ENCODE measurements around the gene NRDC.
"Not testable (repeated sequence)": the region's sequence is repeated elsewhere in the genome, so short reads cannot be mapped to it uniquely, and the experiment has no call there.

The NRDC gene

GRCh38 chr1:51906306-51907078 is 28.0 kb upstream of the NRDC start:
- CTCF ChIA-PET: interaction anchor here (1.5 kb wide), 1 partner anchor 10 kb away, joined by 4 read pairs; no protein-coding TSS in a partner anchor
- peaks cover 2% of the 10 kb centered on the region for H3K4me1 Mint-ChIP-seq
- H3K4me3 Mint-ChIP-seq: no peak overlapping the region
- H3K9me3 Mint-ChIP-seq: peaks cover 15% of the 10 kb centered on the region
- peaks cover 5% of the 10 kb centered on the region for H3K36me3 Mint-ChIP-seq
- peak overlapping the region; percentile 89 for H3K27ac Mint-ChIP-seq
- peaks cover 34% of the 10 kb centered on the region for H3K27me3 Mint-ChIP-seq
- DNase-seq: no peak

DNA sequence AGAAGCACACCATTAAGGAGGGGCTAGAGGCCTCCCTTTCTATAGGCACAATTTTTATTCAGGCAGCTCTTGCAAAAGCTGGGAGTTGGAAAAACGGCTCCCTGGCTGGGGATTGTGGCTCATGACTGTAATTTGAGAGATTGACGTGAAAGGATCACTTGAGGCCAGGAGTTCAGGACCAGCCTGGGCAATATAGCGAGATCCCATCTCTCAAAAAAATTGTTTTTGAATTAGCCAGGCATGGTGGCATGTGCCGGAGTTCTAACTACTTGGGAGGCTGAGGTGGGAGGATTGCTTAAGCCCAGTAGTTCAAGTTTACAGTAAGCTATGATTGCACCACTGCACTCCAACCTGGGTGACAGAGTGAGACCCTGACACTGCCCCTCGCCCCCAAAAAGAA is 23.9 kb upstream of the NRDC start:
- Mint-ChIP-seq H3K9me3 (peaks cover 15% of the 10 kb centered on the region), H3K36me3 (peaks cover 5% of the 10 kb centered on the region), H3K4me1 (peaks cover 2% of the 10 kb centered on the region), H3K27ac (no peak overlapping the region), H3K27me3 (peaks cover 24% of the 10 kb centered on the region), H3K4me3 (no peak overlapping the region)
- DNase-seq: no peak
- CTCF ChIA-PET: no interaction called here

DNA sequence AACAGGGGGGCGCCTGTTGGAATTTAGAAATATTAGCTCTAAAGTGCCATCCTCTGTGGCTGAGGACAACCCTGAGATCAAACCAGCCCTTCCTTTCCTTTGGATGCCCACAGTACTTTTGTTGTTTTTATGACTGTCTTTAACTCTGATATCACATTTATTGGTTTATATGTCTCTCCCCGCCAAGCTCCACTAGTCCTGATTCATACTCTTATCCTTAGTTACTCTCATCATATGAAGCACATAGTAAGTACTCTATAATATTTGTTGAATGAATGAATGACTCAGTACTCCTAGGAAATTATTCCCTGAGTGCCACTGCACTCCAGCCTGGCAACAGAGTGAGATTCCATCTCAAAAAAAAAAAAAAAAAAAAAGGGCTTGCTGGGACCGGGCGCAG is 22.6 kb upstream of the NRDC start:
- no peak for DNase-seq
- H3K36me3 Mint-ChIP-seq: no peaks in the 10 kb centered on the region
- no peak overlapping the region for H3K4me3 Mint-ChIP-seq
- H3K27me3 Mint-ChIP-seq: peaks cover 33% of the 10 kb centered on the region
- H3K9me3 Mint-ChIP-seq: peaks cover 5% of the 10 kb centered on the region
- CTCF ChIA-PET: no interaction called here
- peaks cover 4% of the 10 kb centered on the region for H3K4me1 Mint-ChIP-seq
- H3K27ac Mint-ChIP-seq: no peak overlapping the region

DNA sequence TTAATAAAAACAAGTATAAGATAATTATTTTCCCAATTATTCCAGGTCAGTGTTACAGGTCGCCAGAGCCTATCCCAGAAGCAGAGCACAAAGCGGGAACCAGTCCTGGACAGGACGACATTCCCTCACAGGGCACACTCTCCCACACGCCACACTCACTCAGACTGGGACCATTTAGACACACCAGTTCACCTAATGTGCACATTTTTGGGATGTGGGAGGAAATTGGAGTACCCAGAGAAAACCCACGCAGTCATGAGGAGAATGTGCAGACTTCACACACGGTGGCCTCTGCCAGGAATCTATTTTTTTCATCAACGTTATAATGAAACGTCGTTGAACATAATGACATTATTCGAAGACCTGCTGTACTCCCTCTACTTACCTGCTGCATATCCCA is 20.5 kb upstream of the NRDC start:
- Mint-ChIP-seq H3K4me3 (no peak overlapping the region), H3K27me3 (peaks cover 32% of the 10 kb centered on the region), H3K4me1 (peaks cover 4% of the 10 kb centered on the region), H3K9me3 (no peaks in the 10 kb centered on the region), H3K36me3 (no peaks in the 10 kb centered on the region), H3K27ac (no peak overlapping the region)
- no peak for DNase-seq
- CTCF ChIA-PET: interaction anchor here (1.2 to 3.2 kb wide), 2 partner anchors 27 to 103 kb away, joined by 3 to 12 read pairs; no protein-coding TSS in a partner anchor

- Mint-ChIP-seq H3K4me1 (peaks cover 4% of the 10 kb centered on the region), H3K27me3 (peaks cover 32% of the 10 kb centered on the region)
- no peak for DNase-seq
Measured at GRCh38 chr1:51898090-51898734, 19.7 kb upstream of the NRDC start.

DNA sequence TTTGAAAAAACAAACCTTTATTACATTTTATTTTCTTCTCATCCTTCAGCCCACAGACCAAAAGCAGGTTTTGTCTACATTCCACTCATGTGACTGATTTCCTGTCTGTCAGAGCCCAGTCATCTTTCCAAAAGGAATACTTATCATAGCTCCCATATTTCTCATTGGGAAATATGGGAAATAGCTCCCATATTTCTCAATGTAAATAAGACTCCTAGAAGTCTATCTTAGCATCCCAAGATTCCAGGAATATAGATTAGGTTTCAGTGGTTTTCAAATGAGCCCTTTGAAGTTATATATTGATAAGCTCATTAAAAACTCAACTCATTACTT is 19.1 kb upstream of the NRDC start:
- CTCF ChIA-PET: interaction anchor here (0.8 to 3.2 kb wide), 9 partner anchors 9 to 399 kb away, joined by 3 to 17 read pairs (median 4); no protein-coding TSS in a partner anchor
- H3K9me3 Mint-ChIP-seq: no peaks in the 10 kb centered on the region
- no peak for DNase-seq
- peaks cover 4% of the 10 kb centered on the region for H3K4me1 Mint-ChIP-seq
- H3K27me3 Mint-ChIP-seq: peaks cover 28% of the 10 kb centered on the region
- no peak overlapping the region for H3K27ac Mint-ChIP-seq
- no peak overlapping the region for H3K4me3 Mint-ChIP-seq
- H3K36me3 Mint-ChIP-seq: no peaks in the 10 kb centered on the region

More at GRCh38 chr1:51898090-51898734, 19.7 kb upstream of the NRDC start:
- Mint-ChIP-seq H3K4me3 (no peak overlapping the region), H3K9me3 (no peaks in the 10 kb centered on the region), H3K36me3 (no peaks in the 10 kb centered on the region), H3K27ac (no peak overlapping the region)
- CTCF ChIA-PET: interaction anchor here (1.1 to 3.2 kb wide), 6 partner anchors 28 to 399 kb away, joined by 3 to 17 read pairs (median 6); no protein-coding TSS in a partner anchor

DNA sequence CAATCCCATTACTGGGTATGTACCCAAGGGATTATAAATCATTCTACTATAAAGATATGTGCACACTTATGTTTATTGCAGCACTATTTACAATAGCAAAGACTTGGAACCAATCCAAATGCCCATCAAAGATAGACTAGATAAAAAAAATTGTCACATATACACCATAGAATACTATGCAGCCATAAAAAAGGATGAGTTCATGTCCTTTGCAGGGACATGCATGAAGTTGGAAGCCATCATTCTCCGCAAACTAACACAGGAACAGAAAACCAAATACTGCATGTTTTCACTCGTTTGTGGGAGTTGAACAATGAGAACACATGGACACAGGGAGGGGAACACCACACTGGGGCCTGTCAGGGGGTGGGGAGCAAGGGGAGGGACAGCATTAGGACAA is 16.2 kb upstream of the NRDC start:
- H3K4me1 Mint-ChIP-seq, H3K36me3 Mint-ChIP-seq, H3K27ac Mint-ChIP-seq, H3K4me3 Mint-ChIP-seq, DNase-seq, H3K9me3 Mint-ChIP-seq, CTCF ChIA-PET: not testable (repeated sequence)
- peaks cover 45% of the 10 kb centered on the region for H3K27me3 Mint-ChIP-seq

- CTCF ChIA-PET: interaction anchor here (0.8 kb wide), 1 partner anchor 9 kb away, joined by 3 read pairs; no protein-coding TSS in a partner anchor
- Mint-ChIP-seq H3K36me3 (peaks cover 25% of the 10 kb centered on the region), H3K4me3 (no peak overlapping the region), H3K27ac (no peak overlapping the region), H3K27me3 (peaks cover 16% of the 10 kb centered on the region), H3K4me1 (peaks cover 25% of the 10 kb centered on the region), H3K9me3 (no peaks in the 10 kb centered on the region)
- no peak for DNase-seq
Measured at GRCh38 chr1:51878308-51878615, 265 bp downstream of the NRDC start.

- no peak for DNase-seq
- Mint-ChIP-seq H3K9me3 (no peaks in the 10 kb centered on the region), H3K27me3 (peaks cover 11% of the 10 kb centered on the region), H3K4me1 (peaks cover 30% of the 10 kb centered on the region), H3K27ac (no peak overlapping the region), H3K36me3 (peaks cover 29% of the 10 kb centered on the region), H3K4me3 (no peak overlapping the region)
- CTCF ChIA-PET: interaction anchor here (0.8 kb wide), 1 partner anchor 8 kb away, joined by 3 read pairs; no protein-coding TSS in a partner anchor
Measured at GRCh38 chr1:51877434-51878307, 856 bp downstream of the NRDC start.

- no peak overlapping the region for H3K27ac Mint-ChIP-seq
- H3K27me3 Mint-ChIP-seq: no peaks in the 10 kb centered on the region
- H3K4me3 Mint-ChIP-seq: peak overlapping the region; percentile 45
- no peaks in the 10 kb centered on the region for H3K9me3 Mint-ChIP-seq
- CTCF ChIA-PET: no interaction called here
- H3K36me3 Mint-ChIP-seq: peaks cover 41% of the 10 kb centered on the region
- DNase-seq: no peak
- H3K4me1 Mint-ChIP-seq: peaks cover 43% of the 10 kb centered on the region
Measured at GRCh38 chr1:51875836-51876235, 2.7 kb downstream of the NRDC start.

DNA sequence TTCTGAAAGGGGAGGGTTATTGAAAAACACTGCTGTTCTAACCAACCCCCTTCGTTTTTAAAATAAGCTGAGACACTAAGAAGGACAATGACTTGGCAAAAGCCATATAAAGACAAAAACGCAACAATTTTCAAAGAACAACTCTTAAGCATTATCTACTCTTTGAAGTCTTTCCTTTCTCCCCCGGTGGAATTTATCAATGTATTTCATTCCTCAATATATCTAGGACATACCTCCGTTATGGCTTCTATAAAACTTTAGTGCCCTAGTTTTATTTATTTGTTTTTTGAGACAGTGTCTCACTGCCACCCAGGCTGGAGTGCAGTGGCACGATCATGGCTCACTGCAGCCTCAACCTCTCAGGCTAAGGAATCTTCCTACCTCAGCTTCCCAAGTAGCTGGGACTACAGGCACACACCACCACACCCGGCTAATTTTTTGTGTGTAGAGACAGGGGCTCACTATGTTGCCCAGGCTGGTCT is 3.2 kb downstream of the NRDC start:
- Mint-ChIP-seq H3K27ac (peak overlapping the region; percentile 33), H3K9me3 (no peaks in the 10 kb centered on the region), H3K27me3 (no peaks in the 10 kb centered on the region), H3K4me3 (peak overlapping the region; percentile 39), H3K36me3 (peaks cover 42% of the 10 kb centered on the region), H3K4me1 (peaks cover 46% of the 10 kb centered on the region)
- CTCF ChIA-PET: no interaction called here
- no peak for DNase-seq

DNA sequence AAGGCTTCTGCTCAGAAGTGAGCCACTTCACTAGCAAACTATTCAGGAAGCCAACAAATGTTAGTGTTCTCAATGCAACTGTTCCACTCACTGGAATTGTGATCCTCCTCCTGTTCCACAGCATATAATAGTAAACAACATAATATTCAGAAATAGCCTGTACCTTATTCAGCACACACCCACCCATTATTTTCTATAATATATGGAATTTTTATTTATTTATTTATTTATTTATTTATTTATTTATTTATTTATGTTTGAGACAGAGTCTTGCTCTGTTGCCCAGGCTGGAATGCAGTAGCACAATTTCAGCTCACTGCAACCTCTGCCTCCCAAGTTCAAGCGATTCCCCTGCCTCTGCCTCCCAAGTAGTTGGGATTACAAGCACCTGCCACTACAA is 5.3 kb downstream of the NRDC start:
- peaks cover 46% of the 10 kb centered on the region for H3K4me1 Mint-ChIP-seq
- H3K4me3 Mint-ChIP-seq, H3K27me3 Mint-ChIP-seq, CTCF ChIA-PET, H3K27ac Mint-ChIP-seq, H3K9me3 Mint-ChIP-seq, DNase-seq: not testable (repeated sequence)
- H3K36me3 Mint-ChIP-seq: peaks cover 44% of the 10 kb centered on the region

GRCh38 chr1:51871351-51871975 is 7.1 kb downstream of the NRDC start:
- Mint-ChIP-seq H3K27ac (no peak overlapping the region), H3K27me3 (no peaks in the 10 kb centered on the region), H3K4me1 (peaks cover 59% of the 10 kb centered on the region), H3K4me3 (no peak overlapping the region), H3K36me3 (peaks cover 41% of the 10 kb centered on the region), H3K9me3 (no peaks in the 10 kb centered on the region)
- DNase-seq: no peak
- CTCF ChIA-PET: no interaction called here

Data from activated naive CD4-positive, alpha-beta T cell treated with anti-CD3 and anti-CD28 coated beads, Interleukin-2, amount 10 ng/mL, durations not matched to agents 7 days and 5 days (primary cell).